ENCODE results near the gene PDE7B.

DNA sequence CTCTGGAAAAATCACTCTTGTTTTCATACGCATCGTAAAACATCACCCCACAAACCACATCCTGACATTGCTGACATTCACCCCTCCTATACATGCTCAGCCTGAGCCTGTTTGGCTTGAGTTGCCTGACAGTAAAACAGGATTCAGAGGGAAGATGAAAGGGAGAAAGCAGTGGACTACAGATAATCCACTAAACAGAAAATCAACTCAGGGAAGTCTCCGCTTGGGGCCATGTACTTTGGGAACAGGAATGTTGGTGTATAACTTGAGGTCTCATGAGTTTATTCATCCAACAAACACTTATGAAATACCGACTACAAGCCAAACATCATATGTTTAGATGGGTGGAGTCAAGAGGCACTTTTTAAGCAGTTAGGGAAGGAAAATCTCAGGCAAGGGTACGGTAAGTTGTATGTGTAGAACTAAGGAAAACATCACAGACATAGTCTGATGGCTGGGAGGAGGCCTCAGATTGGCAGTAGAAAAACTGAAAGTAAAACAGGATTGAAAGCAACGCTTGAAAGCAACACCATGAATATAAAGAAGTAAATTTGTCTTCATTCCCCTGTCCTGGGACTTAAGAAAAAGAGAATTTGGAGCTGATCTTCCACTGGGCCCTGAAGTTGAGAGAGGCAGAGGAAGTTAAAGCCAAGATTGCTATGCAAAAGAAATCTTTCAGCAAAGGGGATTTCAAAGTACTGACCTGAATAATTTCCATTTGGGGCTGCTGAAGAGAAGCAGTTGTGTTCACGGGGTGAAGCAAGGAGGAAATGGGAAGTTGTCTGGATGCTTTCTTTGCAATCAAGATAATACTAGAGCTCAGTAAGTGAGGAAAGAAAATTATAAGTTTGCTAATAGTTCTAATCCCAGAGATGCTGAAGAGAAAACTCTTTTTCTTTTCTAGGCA lies 28.8 kb downstream of the PDE7B start:
- TF ChIP-seq, protein P1, sequence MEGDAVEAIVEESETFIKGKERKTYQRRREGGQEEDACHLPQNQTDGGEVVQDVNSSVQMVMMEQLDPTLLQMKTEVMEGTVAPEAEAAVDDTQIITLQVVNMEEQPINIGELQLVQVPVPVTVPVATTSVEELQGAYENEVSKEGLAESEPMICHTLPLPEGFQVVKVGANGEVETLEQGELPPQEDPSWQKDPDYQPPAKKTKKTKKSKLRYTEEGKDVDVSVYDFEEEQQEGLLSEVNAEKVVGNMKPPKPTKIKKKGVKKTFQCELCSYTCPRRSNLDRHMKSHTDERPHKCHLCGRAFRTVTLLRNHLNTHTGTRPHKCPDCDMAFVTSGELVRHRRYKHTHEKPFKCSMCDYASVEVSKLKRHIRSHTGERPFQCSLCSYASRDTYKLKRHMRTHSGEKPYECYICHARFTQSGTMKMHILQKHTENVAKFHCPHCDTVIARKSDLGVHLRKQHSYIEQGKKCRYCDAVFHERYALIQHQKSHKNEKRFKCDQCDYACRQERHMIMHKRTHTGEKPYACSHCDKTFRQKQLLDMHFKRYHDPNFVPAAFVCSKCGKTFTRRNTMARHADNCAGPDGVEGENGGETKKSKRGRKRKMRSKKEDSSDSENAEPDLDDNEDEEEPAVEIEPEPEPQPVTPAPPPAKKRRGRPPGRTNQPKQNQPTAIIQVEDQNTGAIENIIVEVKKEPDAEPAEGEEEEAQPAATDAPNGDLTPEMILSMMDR (IDR thresholded peaks at IDR 0.05), result no peak
- no peak for TF ChIP-seq SIN3A (IDR thresholded peaks at IDR 0.05; ENCODE audit: borderline replicate concordance, insufficient read depth, low read depth, low read length)
- no peak for TF ChIP-seq POLR2AphosphoS5 (IDR thresholded peaks at IDR 0.05; ENCODE audit: low read depth, low read length)
- TF ChIP-seq, protein P2, sequence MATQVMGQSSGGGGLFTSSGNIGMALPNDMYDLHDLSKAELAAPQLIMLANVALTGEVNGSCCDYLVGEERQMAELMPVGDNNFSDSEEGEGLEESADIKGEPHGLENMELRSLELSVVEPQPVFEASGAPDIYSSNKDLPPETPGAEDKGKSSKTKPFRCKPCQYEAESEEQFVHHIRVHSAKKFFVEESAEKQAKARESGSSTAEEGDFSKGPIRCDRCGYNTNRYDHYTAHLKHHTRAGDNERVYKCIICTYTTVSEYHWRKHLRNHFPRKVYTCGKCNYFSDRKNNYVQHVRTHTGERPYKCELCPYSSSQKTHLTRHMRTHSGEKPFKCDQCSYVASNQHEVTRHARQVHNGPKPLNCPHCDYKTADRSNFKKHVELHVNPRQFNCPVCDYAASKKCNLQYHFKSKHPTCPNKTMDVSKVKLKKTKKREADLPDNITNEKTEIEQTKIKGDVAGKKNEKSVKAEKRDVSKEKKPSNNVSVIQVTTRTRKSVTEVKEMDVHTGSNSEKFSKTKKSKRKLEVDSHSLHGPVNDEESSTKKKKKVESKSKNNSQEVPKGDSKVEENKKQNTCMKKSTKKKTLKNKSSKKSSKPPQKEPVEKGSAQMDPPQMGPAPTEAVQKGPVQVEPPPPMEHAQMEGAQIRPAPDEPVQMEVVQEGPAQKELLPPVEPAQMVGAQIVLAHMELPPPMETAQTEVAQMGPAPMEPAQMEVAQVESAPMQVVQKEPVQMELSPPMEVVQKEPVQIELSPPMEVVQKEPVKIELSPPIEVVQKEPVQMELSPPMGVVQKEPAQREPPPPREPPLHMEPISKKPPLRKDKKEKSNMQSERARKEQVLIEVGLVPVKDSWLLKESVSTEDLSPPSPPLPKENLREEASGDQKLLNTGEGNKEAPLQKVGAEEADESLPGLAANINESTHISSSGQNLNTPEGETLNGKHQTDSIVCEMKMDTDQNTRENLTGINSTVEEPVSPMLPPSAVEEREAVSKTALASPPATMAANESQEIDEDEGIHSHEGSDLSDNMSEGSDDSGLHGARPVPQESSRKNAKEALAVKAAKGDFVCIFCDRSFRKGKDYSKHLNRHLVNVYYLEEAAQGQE (IDR thresholded peaks at IDR 0.05; ENCODE audit: insufficient read depth in 1 of 2, low read depth in 2 of 2, low read length in 1 of 2), result no peak

Data from Panc1 (cell line).